HepG2 (cell line): ENCODE results near the gene CHSY3. TPM values are rescaled to one million over a fixed set of nuclear protein-coding genes. Genes with fewer than 3 reads are reported as not detected.

Source experiments
- ATAC-seq: fragments of 200-7000 bp; cut with Tn5 transposase; 3 replicates; pipeline ENCODE4 v1.9.1; 2020; ENCODE audit warnings: mild to moderate bottlenecking, moderate library complexity
- BruUV-seq: library from RNA; stranded (reverse); fragments of 400-500 nt; replicated peaks from 2 replicates; lab custom pipeline; 2021; lab: Mats Ljungman, UMichigan
- CTCF ChIA-PET: fragments of 300-600 bp; formaldehyde crosslinking; extraction: SDS; loops from one replicate; lab custom pipeline; 2021; ENCODE audit warnings: low total read pairs, inconsistent platforms, low intra/inter-chr PET ratio; lab: Yijun Ruan, JAX
- POLR2A ChIA-PET: fragments of 350-600 bp; sonication (Branson Sonifier 250); formaldehyde crosslinking; loops from one replicate; lab custom pipeline; 2020; ENCODE audit warnings: antibody characterized with exemption, inconsistent platforms; lab: Yijun Ruan, JAX
- DNase-seq: peaks from one replicate; pipeline ENCODE4 v3.0.0-alpha.2; 2015; ENCODE audit warnings: low spot score
- FAIRE-seq: peaks from 3 replicates; lab custom pipeline; 2011; peaks lifted over from hg19 to GRCh38; lab: Jason Lieb, UNC
- H2AFZ ChIP-seq: one replicate; pipeline ENCODE4 v1.6.1; 2011; ENCODE audit warnings: low read length, inconsistent platforms
- H3K27ac ChIP-seq: fragments of 300-600 bp; 3 replicates; pipeline ENCODE4 v1.8.0; 2011; ENCODE audit warnings: mixed run types, mild to moderate bottlenecking, mixed read lengths, low read length, inconsistent platforms; ENCODE audit not compliant: insufficient read depth; ENCODE audit errors: extremely low read length
- H3K27me3 ChIP-seq, 2 experiments: fragments of 200-600 bp in 1 of 2; 2 replicates in 1 of 2; 3 replicates in 1 of 2; pipeline versions ENCODE4 v1.6.0 to v1.8.0; 2011; ENCODE audit warnings: low read length in 2 of 2, mild to moderate bottlenecking in 2 of 2, moderate library complexity in 2 of 2, inconsistent platforms in 1 of 2; ENCODE audit not compliant: insufficient read depth in 2 of 2, control insufficient read depth in 1 of 2
- H3K36me3 ChIP-seq, 2 experiments: fragments of 200-600 bp in 1 of 2; replicated peaks in 1 of 2; 2 replicates in 1 of 2; 3 replicates in 1 of 2; pipeline versions ENCODE4 v1.5.1 to v1.8.0; 2011; ENCODE audit warnings: low read length in 2 of 2, inconsistent platforms in 1 of 2; ENCODE audit not compliant: insufficient read depth in 2 of 2, control insufficient read depth in 1 of 2
- H3K4me1 ChIP-seq: 2 replicates; pipeline ENCODE4 v1.5.1; 2012; ENCODE audit warnings: low read length, inconsistent platforms; ENCODE audit not compliant: insufficient read depth
- H3K4me2 ChIP-seq: 2 replicates; pipeline ENCODE4 v1.6.0; 2011; ENCODE audit warnings: low read depth, low read length, inconsistent platforms
- H3K4me3 ChIP-seq, 3 experiments: fragments of 200-600 bp in 1 of 3; sonication (generic), shearing (Covaris generic) in 1 of 3; replicated peaks in 1 of 3; 2 replicates each; pipeline ENCODE4 v1.5.1; 2011 to 2016; ENCODE audit warnings: low read length in 3 of 3, inconsistent platforms in 2 of 3, low read depth in 2 of 3, mild to moderate bottlenecking in 2 of 3, control low read depth in 1 of 3, mixed read lengths in 1 of 3; ENCODE audit not compliant: insufficient read depth in 1 of 3
- H3K79me2 ChIP-seq: one replicate; pipeline ENCODE4 v1.6.1; 2011; ENCODE audit warnings: low read length, inconsistent platforms; ENCODE audit not compliant: insufficient read depth
- H3K9ac ChIP-seq: 2 replicates; pipeline ENCODE4 v1.6.0; 2011; ENCODE audit warnings: mild to moderate bottlenecking, low read depth, low read length, inconsistent platforms; ENCODE audit not compliant: insufficient read depth
- H3K9me3 ChIP-seq: 2 replicates; pipeline ENCODE4 v1.5.1; 2012; ENCODE audit warnings: mild to moderate bottlenecking, low read length
- H4K20me1 ChIP-seq: 2 replicates; pipeline ENCODE4 v1.6.0; 2011; ENCODE audit warnings: inconsistent platforms, mild to moderate bottlenecking, low read length, moderate library complexity; ENCODE audit not compliant: insufficient read depth
- AGO2 ChIP-seq: fragments of 200-400 bp; formaldehyde crosslinking; optimal IDR thresholded peaks from 2 replicates; pipeline ENCODE3; 2017; ENCODE audit warnings: mild to moderate bottlenecking, low read depth, low read length, moderate library complexity
- CAMTA2 ChIP-seq: sonication (generic); formaldehyde crosslinking; IDR thresholded peaks from 2 replicates; pipeline ENCODE4 v1.4.0; 2020; ENCODE audit warnings: mild to moderate bottlenecking, missing genetic modification reagents, borderline replicate concordance
- EZH2 ChIP-seq: conservative IDR thresholded peaks from 2 replicates; pipeline ENCODE4 v1.6.1; 2012; ENCODE audit warnings: mild to moderate bottlenecking, low read depth, low read length, moderate library complexity
- MAFF ChIP-seq: IDR thresholded peaks from 2 replicates; pipeline ENCODE4 v1.6.1; 2011; ENCODE audit warnings: low read depth, low read length, improper control_type of control experiment
- PAWR ChIP-seq: sonication (generic); formaldehyde crosslinking; IDR thresholded peaks from 2 replicates; pipeline ENCODE4 v1.4.0; 2020; ENCODE audit warnings: missing genetic modification reagents, mild to moderate bottlenecking, borderline replicate concordance
- SRSF9 ChIP-seq: fragments of 200-400 bp; formaldehyde crosslinking; IDR thresholded peaks from 2 replicates; pipeline ENCODE4 v1.6.1; 2018; ENCODE audit warnings: borderline replicate concordance, mild to moderate bottlenecking, low read depth, low read length; ENCODE audit not compliant: insufficient read depth, poor library complexity, severe bottlenecking
- TRIM24 ChIP-seq: sonication (generic); formaldehyde crosslinking; IDR thresholded peaks from 2 replicates; pipeline ENCODE4 v1.8.0; 2022; ENCODE audit warnings: mild to moderate bottlenecking, missing genetic modification reagents
- ZNF30 ChIP-seq: sonication (generic); formaldehyde crosslinking; IDR thresholded peaks from 2 replicates; pipeline ENCODE4 v1.5.0; 2020; ENCODE audit warnings: mild to moderate bottlenecking, missing genetic modification reagents
- ZNF530 ChIP-seq: sonication (generic); formaldehyde crosslinking; IDR thresholded peaks from 2 replicates; pipeline ENCODE4 v1.5.0; 2020; ENCODE audit warnings: low read depth, mild to moderate bottlenecking, missing genetic modification reagents
- ZNF766 ChIP-seq: sonication (generic); formaldehyde crosslinking; IDR thresholded peaks from 2 replicates; pipeline ENCODE4 v1.5.0; 2020; ENCODE audit warnings: missing genetic modification reagents, borderline replicate concordance
- ZNF776 ChIP-seq: sonication (generic); formaldehyde crosslinking; IDR thresholded peaks from 2 replicates; pipeline ENCODE4 v1.4.0; 2020; ENCODE audit warnings: mild to moderate bottlenecking, missing genetic modification reagents
- ZNF788 ChIP-seq: sonication (generic); formaldehyde crosslinking; IDR thresholded peaks from 2 replicates; pipeline ENCODE4 v1.5.0; 2020; ENCODE audit warnings: mild to moderate bottlenecking, missing genetic modification reagents, borderline replicate concordance
- whole genome bisulfite sequencing: methylation state at CpG from one replicate; pipeline ENCODE4 v1.1.6; 2017; ENCODE audit warnings: low lambda C conversion rate; 5-methylcytosine and 5-hydroxymethylcytosine counted together
- in situ Hi-C: cut with HindIII; loops from 2 replicates; pipeline ENCODE4 v1.10.0; 2017; ENCODE audit warnings: low pct_unique_long_range_greater_than_20kb; ENCODE audit not compliant: extremely low pct_ligation_motif_present
- intact Hi-C: fragments of 100-400 bp; cut with micrococcal nuclease; formaldehyde crosslinking; loops from one replicate; pipeline ENCODE4 v1.10.0; 2022; ENCODE audit not compliant: unreplicated experiment
- polyA plus RNA-seq, 8 experiments: library from polyadenylated mRNA; depleted of rRNA in 3 of 8; stranded (reverse) in 7 of 8; unstranded in 1 of 8; fragments of >200 nt; fragmentation: Illumina TruSeq in 4 of 8; extraction: Trizol in 4 of 8; gene quantifications; 2 replicates each; pipeline versions ENCODE4 v1.2.1 to v1.2.3, GENCODE V29; 2011 to 2016; ENCODE audit warnings: low read depth in 4 of 8, missing spikeins in 1 of 8, mixed read lengths in 1 of 8; ENCODE audit not compliant: insufficient read depth in 1 of 8
- total RNA-seq, 5 experiments: library from RNA; depleted of rRNA; stranded (reverse); fragments of >200 nt; fragmentation: Illumina TruSeq; extraction: Trizol; gene quantifications; 2 replicates each; pipeline ENCODE4 v1.2.3, GENCODE V29; 2016; ENCODE audit warnings: low read depth in 1 of 5
- TF ChIP-seq, protein P1 (sequence below): sonication (generic); formaldehyde crosslinking; IDR thresholded peaks from 2 replicates; pipeline ENCODE4 v1.4.0; 2020; ENCODE audit warnings: missing genetic modification reagents, borderline replicate concordance
- TF ChIP-seq, protein P2 (sequence below): IDR thresholded peaks from 2 replicates; pipeline ENCODE4 v1.6.1; 2018; ENCODE audit warnings: missing genetic modification reagents
- TF ChIP-seq, protein P3 (sequence below): sonication (generic); formaldehyde crosslinking; conservative IDR thresholded peaks from 2 replicates; pipeline ENCODE4 v1.5.0; 2020; ENCODE audit warnings: missing genetic modification reagents

The CHSY3 gene
- total and polyA plus RNA-seq, 2 of the 13 experiments (the other 11 are each of a cell fraction or from before 2014, with no cell fraction given) = 0.26 to 4.1 TPM

DNA sequence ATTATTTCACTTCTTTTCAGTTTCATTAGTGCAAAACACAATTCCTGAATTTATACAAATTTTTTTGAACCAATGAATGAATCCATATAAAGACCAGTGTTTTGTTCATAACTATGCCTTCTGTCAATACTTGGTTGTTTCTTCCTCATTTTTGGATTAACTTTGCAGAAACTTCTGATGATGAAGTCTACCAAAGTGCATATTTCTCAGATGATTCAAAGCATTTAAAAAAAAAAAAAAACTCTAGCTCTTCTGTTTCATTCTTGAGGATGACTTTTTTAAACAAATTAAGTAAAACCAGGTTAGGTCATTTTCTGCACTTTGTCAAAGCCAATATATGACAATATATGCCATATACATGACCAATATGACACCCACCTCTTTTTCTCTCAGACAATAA lies 92.6 kb downstream of the CHSY3 start (continued):
- TF ChIP-seq, protein P1, sequence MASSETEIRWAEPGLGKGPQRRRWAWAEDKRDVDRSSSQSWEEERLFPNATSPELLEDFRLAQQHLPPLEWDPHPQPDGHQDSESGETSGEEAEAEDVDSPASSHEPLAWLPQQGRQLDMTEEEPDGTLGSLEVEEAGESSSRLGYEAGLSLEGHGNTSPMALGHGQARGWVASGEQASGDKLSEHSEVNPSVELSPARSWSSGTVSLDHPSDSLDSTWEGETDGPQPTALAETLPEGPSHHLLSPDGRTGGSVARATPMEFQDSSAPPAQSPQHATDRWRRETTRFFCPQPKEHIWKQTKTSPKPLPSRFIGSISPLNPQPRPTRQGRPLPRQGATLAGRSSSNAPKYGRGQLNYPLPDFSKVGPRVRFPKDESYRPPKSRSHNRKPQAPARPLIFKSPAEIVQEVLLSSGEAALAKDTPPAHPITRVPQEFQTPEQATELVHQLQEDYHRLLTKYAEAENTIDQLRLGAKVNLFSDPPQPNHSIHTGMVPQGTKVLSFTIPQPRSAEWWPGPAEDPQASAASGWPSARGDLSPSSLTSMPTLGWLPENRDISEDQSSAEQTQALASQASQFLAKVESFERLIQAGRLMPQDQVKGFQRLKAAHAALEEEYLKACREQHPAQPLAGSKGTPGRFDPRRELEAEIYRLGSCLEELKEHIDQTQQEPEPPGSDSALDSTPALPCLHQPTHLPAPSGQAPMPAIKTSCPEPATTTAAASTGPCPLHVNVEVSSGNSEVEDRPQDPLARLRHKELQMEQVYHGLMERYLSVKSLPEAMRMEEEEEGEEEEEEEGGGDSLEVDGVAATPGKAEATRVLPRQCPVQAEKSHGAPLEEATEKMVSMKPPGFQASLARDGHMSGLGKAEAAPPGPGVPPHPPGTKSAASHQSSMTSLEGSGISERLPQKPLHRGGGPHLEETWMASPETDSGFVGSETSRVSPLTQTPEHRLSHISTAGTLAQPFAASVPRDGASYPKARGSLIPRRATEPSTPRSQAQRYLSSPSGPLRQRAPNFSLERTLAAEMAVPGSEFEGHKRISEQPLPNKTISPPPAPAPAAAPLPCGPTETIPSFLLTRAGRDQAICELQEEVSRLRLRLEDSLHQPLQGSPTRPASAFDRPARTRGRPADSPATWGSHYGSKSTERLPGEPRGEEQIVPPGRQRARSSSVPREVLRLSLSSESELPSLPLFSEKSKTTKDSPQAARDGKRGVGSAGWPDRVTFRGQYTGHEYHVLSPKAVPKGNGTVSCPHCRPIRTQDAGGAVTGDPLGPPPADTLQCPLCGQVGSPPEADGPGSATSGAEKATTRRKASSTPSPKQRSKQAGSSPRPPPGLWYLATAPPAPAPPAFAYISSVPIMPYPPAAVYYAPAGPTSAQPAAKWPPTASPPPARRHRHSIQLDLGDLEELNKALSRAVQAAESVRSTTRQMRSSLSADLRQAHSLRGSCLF (CRISPR knock-in tag) = no peak
- TF ChIP-seq ZNF530 (CRISPR knock-in tag) (no peak), ZNF788 (CRISPR knock-in tag) (no peak), ZNF776 (CRISPR knock-in tag) (no peak), MAFF (no peak), ZNF766 (no peak), AGO2 (no peak), PAWR (no peak), TRIM24 (no peak)

DNA sequence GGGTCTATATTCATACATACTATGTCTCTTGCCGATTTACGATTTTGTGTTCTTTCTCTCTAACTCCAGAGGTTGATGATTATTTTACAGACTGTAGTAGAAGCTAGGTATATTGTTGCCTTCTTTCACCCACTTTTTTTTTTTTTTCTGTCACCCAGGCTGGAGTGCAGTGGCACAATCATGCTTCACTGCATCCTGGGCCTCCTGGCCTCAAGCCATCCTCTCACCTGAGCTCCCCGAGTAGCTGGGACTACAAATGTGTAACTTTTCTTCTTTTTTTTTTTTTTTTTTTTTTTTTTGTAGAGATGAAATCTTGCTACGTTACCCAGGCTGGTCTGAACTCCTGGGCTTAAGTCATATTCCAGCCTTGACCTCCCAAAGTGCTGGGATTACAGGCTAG lies 96.2 kb downstream of the CHSY3 start:
- ATAC-seq = no peak

More for the DNA sequence above, 96.2 kb downstream of the CHSY3 start:
- ChIA-PET CTCF (no interaction called here), POLR2A (no interaction called here)
- Histone ChIP-seq H3K9me3 (no peaks in the 10 kb centered on the region), H4K20me1 (no peaks in the 10 kb centered on the region), H2AFZ (no peak overlapping the region), H3K4me2 (no peak overlapping the region), H3K9ac (no peak overlapping the region), H3K36me3 (no peaks in the 10 kb centered on the region), H3K79me2 (no peaks in the 10 kb centered on the region), H3K27me3 (no peaks in the 10 kb centered on the region), H3K4me1 (no peaks in the 10 kb centered on the region), H3K4me3 (no peak overlapping the region), H3K27ac (no peak overlapping the region)
- BruUV-seq = no TSS peak
- in situ Hi-C loops (no loop called here), intact Hi-C loops (no loop called here)
- 35% methylated on average over 4 of the region's 4 CpGs for WGBS
- FAIRE-seq (no peak), DNase-seq (no peak)
- TF ChIP-seq, protein P2, sequence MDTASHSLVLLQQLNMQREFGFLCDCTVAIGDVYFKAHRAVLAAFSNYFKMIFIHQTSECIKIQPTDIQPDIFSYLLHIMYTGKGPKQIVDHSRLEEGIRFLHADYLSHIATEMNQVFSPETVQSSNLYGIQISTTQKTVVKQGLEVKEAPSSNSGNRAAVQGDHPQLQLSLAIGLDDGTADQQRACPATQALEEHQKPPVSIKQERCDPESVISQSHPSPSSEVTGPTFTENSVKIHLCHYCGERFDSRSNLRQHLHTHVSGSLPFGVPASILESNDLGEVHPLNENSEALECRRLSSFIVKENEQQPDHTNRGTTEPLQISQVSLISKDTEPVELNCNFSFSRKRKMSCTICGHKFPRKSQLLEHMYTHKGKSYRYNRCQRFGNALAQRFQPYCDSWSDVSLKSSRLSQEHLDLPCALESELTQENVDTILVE (CRISPR knock-in tag) = no peak
- TF ChIP-seq ZNF30 (CRISPR knock-in tag) (no peak), CAMTA2 (CRISPR knock-in tag) (no peak), SRSF9 (no peak), EZH2 (no peak)
- TF ChIP-seq, protein P3, sequence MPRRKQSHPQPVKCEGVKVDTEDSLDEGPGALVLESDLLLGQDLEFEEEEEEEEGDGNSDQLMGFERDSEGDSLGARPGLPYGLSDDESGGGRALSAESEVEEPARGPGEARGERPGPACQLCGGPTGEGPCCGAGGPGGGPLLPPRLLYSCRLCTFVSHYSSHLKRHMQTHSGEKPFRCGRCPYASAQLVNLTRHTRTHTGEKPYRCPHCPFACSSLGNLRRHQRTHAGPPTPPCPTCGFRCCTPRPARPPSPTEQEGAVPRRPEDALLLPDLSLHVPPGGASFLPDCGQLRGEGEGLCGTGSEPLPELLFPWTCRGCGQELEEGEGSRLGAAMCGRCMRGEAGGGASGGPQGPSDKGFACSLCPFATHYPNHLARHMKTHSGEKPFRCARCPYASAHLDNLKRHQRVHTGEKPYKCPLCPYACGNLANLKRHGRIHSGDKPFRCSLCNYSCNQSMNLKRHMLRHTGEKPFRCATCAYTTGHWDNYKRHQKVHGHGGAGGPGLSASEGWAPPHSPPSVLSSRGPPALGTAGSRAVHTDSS (CRISPR knock-in tag) = no peak
